ENCODE measurements around the gene PTPDC1. TPM values are rescaled to one million over a fixed set of nuclear protein-coding genes. Genes with fewer than 3 reads are reported as not detected.
"Not testable (repeated sequence)": the region's sequence is repeated elsewhere in the genome, so short reads cannot be mapped to it uniquely, and the experiment has no call there.

The PTPDC1 gene
- total RNA-seq, 4 donors from 2014 or later, result 15.4 to 21.6 (median 17.8) TPM

- H3K36me3 ChIP-seq, result no peaks in the 10 kb centered on the region
- no peak for DNase-seq (ENCODE audit: extremely low spot score)
- H3K27ac ChIP-seq (replicated peaks in 1 of 4), result no peak overlapping the region
- 83% methylated on average over 3 of the region's 3 CpGs for WGBS
- H3K4me1 ChIP-seq, result peaks cover 11 to 22% (median 15%) of the 10 kb centered on the region in 4 donors
- intact Hi-C loops (cut with DNase I), result no loop called here
- no peaks in the 10 kb centered on the region for H3K9me3 ChIP-seq
- no peak overlapping the region for H3K4me3 ChIP-seq
- H3K27me3 ChIP-seq, result no peaks in the 10 kb centered on the region
- TF ChIP-seq POLR2A (IDR thresholded peaks at IDR 0.05; ENCODE audit: low read depth) (no peak), EP300 (IDR thresholded peaks at IDR 0.05) (no peak), CTCF (IDR thresholded peaks at IDR 0.05) (no peak), POLR2AphosphoS5 (IDR thresholded peaks at IDR 0.05) (no peak)
Measured at GRCh38 chr9:94110821-94111252, 26.6 kb downstream of the PTPDC1 start.

DNA sequence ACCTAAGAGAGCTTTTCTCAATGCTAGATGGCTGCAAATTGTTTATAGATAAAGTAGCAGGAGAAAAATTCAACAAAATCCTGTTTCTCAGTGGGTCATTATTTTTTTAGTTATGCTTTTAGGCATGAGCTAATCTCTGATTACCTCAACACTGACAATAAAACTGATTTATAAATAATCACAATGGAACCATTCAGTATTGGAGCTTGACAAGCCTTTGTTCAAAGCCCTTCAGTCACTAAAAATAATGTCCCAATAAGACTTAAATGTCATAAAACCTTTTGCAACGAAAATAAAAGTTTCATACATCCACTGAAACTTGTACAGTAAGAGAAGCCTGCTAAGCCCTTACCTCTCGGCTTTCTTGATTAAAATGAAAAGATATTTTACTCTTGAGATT, 27.2 kb downstream of the PTPDC1 start:
- Histone ChIP-seq H3K9me3 (no peaks in the 10 kb centered on the region), H3K4me3 (no peak overlapping the region), H3K27ac (replicated peaks in 1 of 4) (no peak overlapping the region), H3K27me3 (no peaks in the 10 kb centered on the region), H3K4me1 (peaks cover 11 to 22% (median 15%) of the 10 kb centered on the region in 4 donors), H3K36me3 (no peaks in the 10 kb centered on the region)
- DNase-seq (ENCODE audit: extremely low spot score), result no peak
- TF ChIP-seq POLR2A (IDR thresholded peaks at IDR 0.05; ENCODE audit: low read depth), result no peak
- TF ChIP-seq EP300 (IDR thresholded peaks at IDR 0.05), result no peak
- TF ChIP-seq CTCF (IDR thresholded peaks at IDR 0.05), result no peak
- no peak for TF ChIP-seq POLR2AphosphoS5 (IDR thresholded peaks at IDR 0.05)
- 84% methylated on average over 2 of the region's 2 CpGs for WGBS
- intact Hi-C loops (cut with DNase I), result no loop called here

DNA sequence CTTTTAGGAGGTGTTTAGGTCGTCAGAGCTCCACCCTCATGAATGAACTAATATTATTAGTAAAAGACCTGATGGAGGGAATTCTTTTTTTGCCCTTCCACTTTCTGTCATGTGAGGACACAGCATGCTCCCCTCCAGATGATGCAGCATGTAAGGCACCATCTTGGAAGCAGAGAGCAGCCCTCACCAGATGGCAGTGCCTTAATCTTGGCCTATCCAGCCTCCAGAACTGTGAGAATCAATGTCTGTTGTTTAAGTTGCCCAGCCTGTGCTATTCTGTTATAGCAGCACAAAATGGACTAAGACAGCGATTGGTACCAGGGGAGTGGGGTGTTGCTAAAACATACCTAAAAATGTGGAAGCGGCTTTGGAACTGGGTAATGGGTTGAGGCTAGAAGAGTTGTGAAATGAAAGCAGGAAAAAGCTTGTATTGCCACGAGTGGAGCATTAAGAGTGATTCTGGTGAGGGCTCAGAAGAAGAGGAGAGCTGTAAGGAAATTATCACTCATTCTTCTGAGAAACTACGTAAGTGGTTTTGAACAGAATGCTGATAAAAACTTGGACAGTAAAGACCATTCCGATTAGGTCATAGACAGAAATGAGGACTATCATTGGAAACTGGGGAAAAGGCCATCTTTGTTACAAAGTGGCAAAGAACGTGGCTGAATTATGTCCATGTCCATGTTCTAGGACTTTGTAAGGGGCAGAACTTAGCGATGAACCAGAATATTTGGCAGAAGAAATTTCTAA, 28.6 kb downstream of the PTPDC1 start:
- Histone ChIP-seq H3K4me3 (no peak overlapping the region), H3K9me3 (no peaks in the 10 kb centered on the region), H3K36me3 (no peaks in the 10 kb centered on the region), H3K27ac (replicated peaks in 1 of 4) (no peak overlapping the region), H3K27me3 (no peaks in the 10 kb centered on the region), H3K4me1 (peaks cover 9 to 12% (median 10%) of the 10 kb centered on the region in 4 donors)
- intact Hi-C loops (cut with DNase I), result no loop called here
- 87% methylated on average over 8 of the region's 8 CpGs for WGBS
- TF ChIP-seq POLR2AphosphoS5 (IDR thresholded peaks at IDR 0.05) (no peak), POLR2A (IDR thresholded peaks at IDR 0.05; ENCODE audit: low read depth) (no peak), EP300 (IDR thresholded peaks at IDR 0.05) (no peak), CTCF (IDR thresholded peaks at IDR 0.05) (no peak)
- no peak for DNase-seq (ENCODE audit: extremely low spot score)

GRCh38 chr9:94120088-94120487, 35.8 kb downstream of the PTPDC1 start:
- H3K4me3 ChIP-seq; H3K36me3 ChIP-seq; H3K9me3 ChIP-seq; intact Hi-C loops (cut with DNase I); H3K27ac ChIP-seq (replicated peaks in 1 of 4); H3K4me1 ChIP-seq; H3K27me3 ChIP-seq; DNase-seq (ENCODE audit: extremely low spot score): not testable (repeated sequence)
- 89% methylated on average over 7 of the region's 7 CpGs for WGBS

DNA sequence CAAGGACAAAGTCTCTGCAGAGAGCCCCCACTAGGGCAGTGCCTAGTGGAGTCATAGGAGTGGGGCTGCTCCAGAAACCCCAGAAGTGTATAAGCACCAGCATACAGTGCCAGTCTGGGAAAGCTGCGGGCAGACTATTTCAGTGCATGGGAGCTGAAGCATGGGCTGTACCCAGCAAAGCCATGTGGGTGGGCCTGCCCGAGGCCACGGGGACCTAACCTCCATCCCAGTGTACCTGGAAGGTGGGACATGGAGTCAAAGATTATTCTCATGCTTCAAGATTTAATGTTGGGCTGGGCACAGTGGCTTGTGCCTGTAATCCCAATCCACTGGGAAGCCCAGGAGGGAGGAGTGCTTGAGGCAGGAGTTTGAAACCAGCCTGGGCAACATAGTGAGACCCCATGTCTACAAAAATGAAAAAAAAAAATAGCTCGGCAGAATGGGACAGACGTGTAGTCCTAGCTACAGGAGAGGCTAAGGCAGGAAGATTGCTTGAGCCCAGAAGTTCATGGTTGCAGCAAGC, 36.7 kb downstream of the PTPDC1 start:
- 91% methylated on average over 3 of the region's 5 CpGs for WGBS
- no peak for DNase-seq (ENCODE audit: extremely low spot score)
- intact Hi-C loops (cut with DNase I), result no loop called here
- Histone ChIP-seq H3K27ac (replicated peaks in 1 of 4) (no peak overlapping the region), H3K9me3 (no peaks in the 10 kb centered on the region), H3K27me3 (no peaks in the 10 kb centered on the region), H3K36me3 (peaks cover 0 to 7% (median 2%) of the 10 kb centered on the region in 4 donors), H3K4me3 (no peak overlapping the region), H3K4me1 (no peaks in the 10 kb centered on the region)
- TF ChIP-seq EP300 (IDR thresholded peaks at IDR 0.05), result no peak
- no peak for TF ChIP-seq POLR2AphosphoS5 (IDR thresholded peaks at IDR 0.05)
- TF ChIP-seq CTCF (IDR thresholded peaks at IDR 0.05), result no peak
- no peak for TF ChIP-seq POLR2A (IDR thresholded peaks at IDR 0.05; ENCODE audit: low read depth)
